Pancreas (tissue), 10 donors: Measurements from ENCODE around the gene ADAMTS6. TPM values are rescaled to one million over a fixed set of nuclear protein-coding genes. Genes with fewer than 3 reads are reported as not detected.

Source experiments
- ATAC-seq, 4 donors: fragments of 200-7000 bp; cut with Tn5 transposase; one replicate each; pipeline versions ENCODE4 v1.8.0 to v1.9.1; 2020; ENCODE audit warnings: mild to moderate bottlenecking in 4 of 4, moderate library complexity in 4 of 4
- DNase-seq, 6 donors: peaks; one replicate each; pipeline ENCODE4 v3.0.0-alpha.2; 2020
- FAIRE-seq: peaks from 2 replicates; lab custom pipeline; 2012; peaks lifted over from hg19 to GRCh38; lab: Jason Lieb, UNC
- H3K27ac ChIP-seq, 4 donors: fragments of 200-600 bp; sonication (generic); 1 replicate in 3 of 4; 2 replicates in 1 of 4; pipeline versions ENCODE4 v1.5.0 to v1.8.0; 2020
- H3K27me3 ChIP-seq, 4 donors: fragments of 200-600 bp; one replicate each; pipeline ENCODE4 v1.8.0; 2021
- H3K36me3 ChIP-seq, 3 donors: fragments of 200-600 bp; sonication (generic) in 1 of 3; one replicate each; pipeline versions ENCODE4 v1.5.0 to v1.8.0; 2020 to 2021
- H3K4me1 ChIP-seq, 3 donors: fragments of 200-600 bp; one replicate each; pipeline ENCODE4 v1.8.0; 2021
- H3K4me3 ChIP-seq, 4 donors: fragments of 200-600 bp; sonication (generic) in 2 of 4; one replicate each; pipeline versions ENCODE4 v1.5.0 to v1.8.0; 2020 to 2021
- H3K9me3 ChIP-seq, 4 donors: fragments of 200-600 bp; one replicate each; pipeline ENCODE4 v1.8.0; 2021
- WGBS, 2 donors: extraction: QIAGEN DNeasy Blood & Tissue Kit; methylation state at CpG; one replicate each; pipeline ENCODE4 v1.1.7; 2013; 5-methylcytosine and 5-hydroxymethylcytosine counted together
- intact Hi-C, 3 donors: fragments of 100-400 bp; cut with DNase I; formaldehyde crosslinking; loops; one replicate each; pipeline versions ENCODE4 v1.11.1 to v1.14.2; 2022
- polyA plus RNA-seq, 2 donors: library from polyadenylated mRNA; stranded (reverse); fragments of 200-250 nt; gene quantifications; one replicate each; pipeline ENCODE4 v1.2.3, GENCODE V29; 2013
- total RNA-seq, 6 donors: library from RNA; stranded (reverse); fragmentation: NEBNext Ultra II Directional in 4 of 6; extraction: Animal tissue kit (Norgen Biotek cat#: 25700) in 4 of 6; gene quantifications; one replicate each; pipeline versions ENCODE4 v1.2.1 to v1.2.4, GENCODE V29; 2021 to 2023
- TF ChIP-seq, protein P1 (sequence below), 4 donors: fragments of 200-600 bp; sonication (generic) in 3 of 4; IDR thresholded peaks; one replicate each; pipeline versions ENCODE4 v1.5.0 to v1.8.0; 2021; ENCODE audit warnings: antibody characterized with exemption in 4 of 4
- donor health status: healthy with polysubstance abuse.
- donor health status: DM: no; HTN: no; CAD: no; lungs with moderate emphysema.
- donor health status: DM: no; HTN: no; CAD: no.
- donor health status: control.
- donor health status: control.
- donor health status: Bipolar disorder and iron deficiency.
- donor health status: DM: yes; HTN: yes; CAD: no.
- donor health status: DM: no; HTN: no; CAD: no.
- donor health status: DM: no; HTN: no; CAD: no.
- donor health status: DM: yes; HTN: yes; CAD: no.

ADAMTS6 gene
- total and polyA plus RNA-seq, 8 donors, result 0.14 to 0.70 (median 0.30) TPM

GRCh38 chr5:65483546-65484346 is 2.0 kb upstream of the ADAMTS6 start:
- Histone ChIP-seq H3K4me3 (peak overlapping the region in 3 of 4 donors; percentile 30 to 44 (median 39)), H3K36me3 (no peaks in the 10 kb centered on the region), H3K9me3 (no peaks in the 10 kb centered on the region), H3K27me3 (no peaks in the 10 kb centered on the region), H3K4me1 (peaks cover 4 to 14% (median 13%) of the 10 kb centered on the region in 3 donors), H3K27ac (peak overlapping the region in 2 of 4 donors; percentile 81 to 87)
- DNase-seq, result no peak
- TF ChIP-seq, protein P1, sequence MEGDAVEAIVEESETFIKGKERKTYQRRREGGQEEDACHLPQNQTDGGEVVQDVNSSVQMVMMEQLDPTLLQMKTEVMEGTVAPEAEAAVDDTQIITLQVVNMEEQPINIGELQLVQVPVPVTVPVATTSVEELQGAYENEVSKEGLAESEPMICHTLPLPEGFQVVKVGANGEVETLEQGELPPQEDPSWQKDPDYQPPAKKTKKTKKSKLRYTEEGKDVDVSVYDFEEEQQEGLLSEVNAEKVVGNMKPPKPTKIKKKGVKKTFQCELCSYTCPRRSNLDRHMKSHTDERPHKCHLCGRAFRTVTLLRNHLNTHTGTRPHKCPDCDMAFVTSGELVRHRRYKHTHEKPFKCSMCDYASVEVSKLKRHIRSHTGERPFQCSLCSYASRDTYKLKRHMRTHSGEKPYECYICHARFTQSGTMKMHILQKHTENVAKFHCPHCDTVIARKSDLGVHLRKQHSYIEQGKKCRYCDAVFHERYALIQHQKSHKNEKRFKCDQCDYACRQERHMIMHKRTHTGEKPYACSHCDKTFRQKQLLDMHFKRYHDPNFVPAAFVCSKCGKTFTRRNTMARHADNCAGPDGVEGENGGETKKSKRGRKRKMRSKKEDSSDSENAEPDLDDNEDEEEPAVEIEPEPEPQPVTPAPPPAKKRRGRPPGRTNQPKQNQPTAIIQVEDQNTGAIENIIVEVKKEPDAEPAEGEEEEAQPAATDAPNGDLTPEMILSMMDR (IDR thresholded peaks at IDR 0.05), result peak in 3 of 4 donors; percentile 12 to 40 (median 32)
- peak; percentile 64 to 83 (median 76) for ATAC-seq
- intact Hi-C loops, result loop anchor here in 1 of 3 donors (5.0 to 10.0 kb wide), 2 partner anchors 381 to 669 kb away; no protein-coding TSS in a partner anchor
- peak; percentile 89 for FAIRE-seq
- 9 to 10% methylated on average over 3 of the region's 3 CpGs for WGBS, 2 donors

- intact Hi-C loops, result loop anchor here in 1 of 3 donors (5.0 to 10.0 kb wide), 2 partner anchors 381 to 668 kb away; no protein-coding TSS in a partner anchor
- TF ChIP-seq, protein P1 (IDR thresholded peaks at IDR 0.05), result no peak
- Histone ChIP-seq H3K4me1 (peaks cover 4 to 14% (median 13%) of the 10 kb centered on the region in 3 donors), H3K27ac (peak overlapping the region; percentile 14 to 87 (median 64)), H3K36me3 (no peaks in the 10 kb centered on the region), H3K27me3 (no peaks in the 10 kb centered on the region), H3K9me3 (no peaks in the 10 kb centered on the region), H3K4me3 (peak overlapping the region; percentile 30 to 44 (median 36))
- no peak for FAIRE-seq
- peak in 1 of 6 donors; percentile 34 for DNase-seq
- 0% methylated on average over 12 of the region's 12 CpGs for WGBS, 2 donors
- ATAC-seq, result peak; percentile 55 to 84 (median 74)
These were observed 1.2 kb upstream of the ADAMTS6 start for GRCh38 chr5:65482736-65483545.

DNA sequence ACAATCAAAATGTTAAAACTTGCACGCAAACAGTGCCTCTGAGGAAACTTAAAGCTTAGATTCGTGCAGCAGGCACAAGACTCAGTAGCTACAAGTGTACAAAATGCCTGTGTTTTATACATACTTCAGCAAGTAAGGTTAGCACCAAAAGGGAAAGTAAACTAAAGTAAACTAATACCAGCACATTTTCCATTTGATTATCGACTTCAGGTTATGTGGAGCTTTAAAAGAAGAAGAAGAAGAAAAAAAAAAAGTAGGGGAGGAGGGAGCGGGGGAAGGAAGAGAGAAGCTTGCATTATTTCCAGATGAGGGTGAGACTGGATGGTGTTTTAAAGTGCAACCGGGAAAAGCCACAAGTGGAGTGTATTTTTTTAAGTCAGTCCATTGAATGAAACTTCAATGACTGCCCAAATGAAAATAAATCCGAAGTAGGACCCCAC is 596 bp upstream of the ADAMTS6 start:
- Histone ChIP-seq H3K36me3 (no peaks in the 10 kb centered on the region), H3K27ac (peak overlapping the region; percentile 14 to 87 (median 64)), H3K4me3 (peak overlapping the region; percentile 30 to 44 (median 36)), H3K27me3 (no peaks in the 10 kb centered on the region), H3K4me1 (peaks cover 4 to 14% (median 13%) of the 10 kb centered on the region in 3 donors), H3K9me3 (no peaks in the 10 kb centered on the region)
- WGBS, 2 donors, result 1% methylated on average over 6 of the region's 6 CpGs
- intact Hi-C loops, result loop anchor here in 1 of 3 donors (5.0 to 10.0 kb wide), 2 partner anchors 380 to 668 kb away; no protein-coding TSS in a partner anchor
- ATAC-seq (peak; percentile 5 to 33 (median 26)), DNase-seq (no peak), FAIRE-seq (no peak)
- TF ChIP-seq, protein P1 (IDR thresholded peaks at IDR 0.05), result no peak

DNA sequence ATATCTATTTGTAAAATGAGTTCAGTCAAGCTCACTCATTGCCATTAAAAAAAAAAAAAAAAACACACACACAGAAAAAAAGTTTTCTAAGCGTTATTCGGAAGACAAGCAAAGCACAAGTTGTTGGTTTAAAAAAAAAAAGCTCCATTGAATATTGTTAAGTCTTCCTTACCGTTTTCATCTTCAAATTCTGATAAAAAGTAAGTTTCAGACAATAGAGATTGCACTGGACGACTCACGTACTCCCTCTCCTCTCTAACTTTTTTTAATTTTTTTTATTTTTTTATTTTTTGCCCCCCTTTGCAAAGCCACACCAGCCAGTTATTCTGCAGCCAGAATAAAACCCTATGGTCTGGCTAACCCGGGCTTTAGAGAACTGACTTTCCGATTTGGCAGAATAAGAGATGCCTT is 544 bp downstream of the ADAMTS6 start:
- H3K27me3 ChIP-seq, result no peaks in the 10 kb centered on the region
- no peaks in the 10 kb centered on the region for H3K36me3 ChIP-seq
- peak overlapping the region; percentile 30 to 44 (median 36) for H3K4me3 ChIP-seq
- ATAC-seq, result no peak
- intact Hi-C loops, result loop anchor here in 1 of 3 donors (5.0 to 10.0 kb wide), 2 partner anchors 379 to 666 kb away; no protein-coding TSS in a partner anchor
- 0 to 1% methylated on average over 7 of the region's 7 CpGs for WGBS, 2 donors
- TF ChIP-seq, protein P1 (IDR thresholded peaks at IDR 0.05), result no peak
- H3K9me3 ChIP-seq, result no peaks in the 10 kb centered on the region
- DNase-seq, result no peak
- no peak for FAIRE-seq
- peak overlapping the region in 2 of 4 donors; percentile 81 to 87 for H3K27ac ChIP-seq
- peaks cover 4 to 14% (median 13%) of the 10 kb centered on the region in 3 donors for H3K4me1 ChIP-seq
